ENCODE results near the gene ART3.

GRCh38 chr4:76058302-76058701, 16.2 kb upstream of the ART3 start:
- TF ChIP-seq, protein P1, sequence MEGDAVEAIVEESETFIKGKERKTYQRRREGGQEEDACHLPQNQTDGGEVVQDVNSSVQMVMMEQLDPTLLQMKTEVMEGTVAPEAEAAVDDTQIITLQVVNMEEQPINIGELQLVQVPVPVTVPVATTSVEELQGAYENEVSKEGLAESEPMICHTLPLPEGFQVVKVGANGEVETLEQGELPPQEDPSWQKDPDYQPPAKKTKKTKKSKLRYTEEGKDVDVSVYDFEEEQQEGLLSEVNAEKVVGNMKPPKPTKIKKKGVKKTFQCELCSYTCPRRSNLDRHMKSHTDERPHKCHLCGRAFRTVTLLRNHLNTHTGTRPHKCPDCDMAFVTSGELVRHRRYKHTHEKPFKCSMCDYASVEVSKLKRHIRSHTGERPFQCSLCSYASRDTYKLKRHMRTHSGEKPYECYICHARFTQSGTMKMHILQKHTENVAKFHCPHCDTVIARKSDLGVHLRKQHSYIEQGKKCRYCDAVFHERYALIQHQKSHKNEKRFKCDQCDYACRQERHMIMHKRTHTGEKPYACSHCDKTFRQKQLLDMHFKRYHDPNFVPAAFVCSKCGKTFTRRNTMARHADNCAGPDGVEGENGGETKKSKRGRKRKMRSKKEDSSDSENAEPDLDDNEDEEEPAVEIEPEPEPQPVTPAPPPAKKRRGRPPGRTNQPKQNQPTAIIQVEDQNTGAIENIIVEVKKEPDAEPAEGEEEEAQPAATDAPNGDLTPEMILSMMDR (IDR thresholded peaks at IDR 0.05), result no peak
- TF ChIP-seq POLR2AphosphoS5 (IDR thresholded peaks at IDR 0.05), result no peak
